ENCODE data around the gene VPS37D.
"Not testable (repeated sequence)": the region's sequence is repeated elsewhere in the genome, so short reads cannot be mapped to it uniquely, and the experiment has no call there.

Gene VPS37D

GRCh38 chr7:73646785-73647724, 20.6 kb upstream of the VPS37D start:
- DNase-seq (ENCODE audit: low read depth) = no peak

DNA sequence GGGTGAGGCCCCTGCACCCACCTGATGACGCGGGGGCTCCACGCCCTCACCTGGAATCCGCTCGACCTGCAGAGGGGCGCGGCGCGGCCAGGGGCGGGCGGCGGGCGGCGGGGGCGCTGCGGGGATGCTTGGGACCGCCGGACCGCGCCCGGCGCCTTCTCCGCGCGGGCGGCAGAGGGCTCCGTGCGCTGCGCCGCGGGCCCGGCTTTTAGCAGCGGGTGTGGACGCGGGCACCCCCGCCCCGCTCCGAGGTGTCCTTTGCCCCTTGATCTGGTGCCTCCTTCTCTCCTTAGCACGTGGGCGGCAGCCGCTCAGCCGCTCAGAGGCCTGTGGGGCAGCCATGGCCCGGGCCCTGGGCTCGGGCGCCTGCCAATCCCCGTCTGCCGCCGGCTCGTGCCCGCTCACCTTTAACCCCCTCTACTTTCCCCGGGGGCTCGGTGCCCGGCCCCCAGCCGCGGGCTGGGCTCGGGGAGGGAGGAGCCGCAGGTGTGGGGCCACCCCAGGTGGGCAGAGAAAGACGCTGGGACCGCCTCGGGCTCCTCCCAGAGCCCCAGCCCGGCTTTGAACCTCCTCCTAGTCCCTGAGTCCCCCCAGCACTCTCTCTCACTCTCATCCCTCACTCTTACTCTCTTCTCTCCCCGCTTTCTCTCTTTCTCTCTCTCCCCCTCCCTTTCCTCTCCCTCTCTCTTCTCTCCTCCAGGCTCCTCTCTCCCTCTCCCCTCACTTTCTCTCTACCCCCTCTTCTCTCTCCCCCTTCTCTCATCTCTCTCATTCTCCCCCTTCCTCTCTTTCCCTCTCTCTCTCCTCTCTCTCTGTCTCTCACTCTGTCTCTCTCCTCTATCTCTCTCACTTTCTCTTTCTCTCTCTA, 19.7 kb upstream of the VPS37D start:
- DNase-seq (ENCODE audit: low read depth) = no peak

GRCh38 chr7:73648593-73649332, 18.9 kb upstream of the VPS37D start:
- no peak for DNase-seq (ENCODE audit: low read depth)

GRCh38 chr7:73649576-73649975, 18.1 kb upstream of the VPS37D start:
- no peak for DNase-seq (ENCODE audit: low read depth)

- no peak for DNase-seq (ENCODE audit: low read depth)
These were observed 17.1 kb upstream of the VPS37D start for GRCh38 chr7:73650524-73650923.

DNA sequence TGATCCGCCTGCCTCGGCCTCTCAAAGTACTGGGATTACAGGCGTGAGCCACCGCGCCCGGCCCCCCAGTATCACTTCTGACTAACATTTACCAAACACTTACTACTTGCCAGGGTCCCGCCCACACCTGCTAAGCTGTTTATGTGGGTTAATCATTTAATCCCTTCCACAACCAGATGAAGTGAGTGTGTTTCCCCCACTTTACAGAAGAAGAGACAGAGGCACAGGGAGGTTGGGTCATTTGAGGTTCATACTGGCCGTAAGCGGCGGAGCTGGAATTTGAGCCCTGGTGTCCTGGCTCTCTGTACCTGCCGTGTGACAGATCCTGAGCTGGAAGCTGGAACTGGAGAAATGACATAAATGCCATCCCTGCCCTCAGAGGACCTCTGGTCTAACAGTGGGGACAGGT, 15.1 kb upstream of the VPS37D start:
- DNase-seq (ENCODE audit: low read depth) = no peak

- not testable (repeated sequence) for DNase-seq (ENCODE audit: low read depth)
These were observed 12.3 kb upstream of the VPS37D start for GRCh38 chr7:73655309-73655708.

DNA sequence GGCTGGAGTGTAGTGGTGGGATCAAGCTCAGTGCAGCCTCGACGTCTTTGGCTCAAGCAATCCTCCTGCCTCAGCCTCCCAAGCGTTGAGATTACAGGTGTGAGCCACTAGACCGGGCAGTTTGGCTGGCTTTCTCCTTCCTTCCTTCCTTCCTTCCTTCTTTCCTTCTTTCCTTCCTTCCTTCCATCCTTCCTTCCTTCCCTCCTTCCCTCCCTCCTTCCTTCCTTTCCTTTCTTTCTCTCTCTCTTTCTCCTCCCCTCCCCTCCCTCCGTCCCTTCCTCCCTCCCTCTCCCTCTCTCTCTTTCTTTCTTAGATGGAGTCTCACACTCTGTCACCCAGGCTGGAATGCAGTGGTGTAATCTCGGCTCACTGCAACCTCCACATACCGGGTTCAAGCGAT, 7.6 kb upstream of the VPS37D start:
- DNase-seq (ENCODE audit: low read depth) = no peak

- DNase-seq (ENCODE audit: low read depth) = not testable (repeated sequence)
These were observed 7.0 kb upstream of the VPS37D start for GRCh38 chr7:73660594-73660993.

DNA sequence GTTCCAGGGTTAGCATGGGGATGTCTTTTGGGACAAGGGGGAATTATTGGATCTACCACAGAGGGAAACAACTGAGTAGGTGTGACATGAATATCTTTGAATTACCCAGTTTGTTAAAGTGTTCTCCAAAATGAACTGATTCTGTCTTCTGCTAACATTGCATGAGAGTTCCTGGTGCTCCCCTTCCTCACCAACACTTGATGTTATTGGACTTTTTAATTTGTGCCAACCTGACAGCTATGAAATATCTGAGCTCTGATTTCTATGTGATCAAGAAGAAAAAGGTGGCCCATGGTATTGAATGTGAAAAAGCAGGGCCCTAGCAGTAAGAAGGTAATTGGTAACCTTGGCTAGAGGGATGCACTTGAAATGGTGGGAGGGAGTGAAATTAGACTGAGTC, 4.6 kb upstream of the VPS37D start:
- no peak for DNase-seq (ENCODE audit: low read depth)

- DNase-seq (ENCODE audit: low read depth) = no peak
These were observed 663 bp downstream of the VPS37D start for GRCh38 chr7:73668103-73668885.

DNA sequence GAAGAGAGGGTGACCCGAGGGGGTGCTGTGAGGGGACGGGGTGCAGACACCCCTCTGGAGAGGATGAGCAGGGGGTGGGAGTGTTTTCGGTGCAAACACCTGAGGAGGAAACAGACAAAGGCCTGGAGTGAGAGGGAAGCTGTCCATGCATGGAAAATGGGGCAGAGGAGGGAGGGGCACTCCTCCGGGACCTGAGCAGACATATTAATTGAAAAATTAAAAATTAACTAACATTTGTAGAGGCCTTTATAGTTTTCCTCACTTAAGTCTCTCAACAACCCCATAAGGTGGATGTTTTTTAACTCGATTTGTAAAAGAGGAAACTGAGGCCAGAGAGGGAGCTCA, 1.2 kb downstream of the VPS37D start:
- no peak for DNase-seq (ENCODE audit: low read depth)

DNA sequence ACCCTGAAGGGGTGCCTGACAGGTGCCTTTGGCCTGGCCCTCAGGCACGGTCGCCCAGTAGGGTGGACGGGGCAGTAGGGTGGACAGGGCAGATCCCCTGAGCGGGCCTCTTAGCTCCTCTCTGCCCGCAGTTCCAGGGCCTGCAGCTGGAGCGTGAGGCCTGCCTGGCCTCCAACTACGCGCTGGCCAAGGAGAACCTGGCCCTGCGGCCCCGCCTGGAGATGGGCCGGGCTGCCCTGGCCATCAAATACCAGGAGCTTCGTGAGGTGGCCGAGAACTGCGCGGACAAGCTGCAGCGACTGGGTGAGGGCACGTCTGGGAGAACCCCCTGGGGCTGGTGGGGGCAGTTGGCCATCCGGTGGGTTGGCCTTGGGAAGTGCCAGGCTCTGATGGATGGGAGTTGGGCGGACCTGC, 1.7 kb downstream of the VPS37D start:
- no peak for DNase-seq (ENCODE audit: low read depth)

GRCh38 chr7:73669858-73670385, 2.3 kb downstream of the VPS37D start:
- DNase-seq (ENCODE audit: low read depth) = no peak

GRCh38 chr7:73671322-73671661, 3.7 kb downstream of the VPS37D start:
- no peak for DNase-seq (ENCODE audit: low read depth)

DNA sequence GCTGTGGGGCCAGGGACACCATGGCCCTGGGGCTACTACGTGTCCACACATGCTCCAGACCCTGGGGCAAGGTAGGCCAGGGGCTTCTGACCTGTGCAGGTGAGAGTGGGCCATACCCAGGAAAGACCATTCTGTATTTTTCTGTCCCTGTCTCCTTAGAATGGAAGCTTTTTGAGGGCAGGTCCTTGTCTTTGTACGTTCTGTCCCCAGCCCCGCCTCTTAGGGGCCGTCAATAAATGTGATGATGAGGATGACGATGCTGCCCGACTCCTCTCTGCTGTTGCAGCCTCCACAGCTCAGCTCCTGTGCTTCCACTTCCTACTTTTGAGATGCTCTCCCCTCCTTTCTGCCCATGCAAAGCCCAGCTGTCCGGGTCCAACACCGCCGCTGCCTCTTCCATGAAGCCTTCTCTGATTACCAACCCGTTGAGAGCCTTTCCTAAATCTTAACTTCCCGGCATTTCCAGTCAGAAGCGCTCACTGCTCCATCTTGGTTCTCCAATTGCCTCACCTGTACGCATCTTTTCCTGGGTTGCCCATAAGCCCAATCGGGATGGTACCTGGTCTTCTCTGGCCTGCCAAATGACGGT, 4.3 kb downstream of the VPS37D start:
- DNase-seq (ENCODE audit: low read depth) = no peak

DNA sequence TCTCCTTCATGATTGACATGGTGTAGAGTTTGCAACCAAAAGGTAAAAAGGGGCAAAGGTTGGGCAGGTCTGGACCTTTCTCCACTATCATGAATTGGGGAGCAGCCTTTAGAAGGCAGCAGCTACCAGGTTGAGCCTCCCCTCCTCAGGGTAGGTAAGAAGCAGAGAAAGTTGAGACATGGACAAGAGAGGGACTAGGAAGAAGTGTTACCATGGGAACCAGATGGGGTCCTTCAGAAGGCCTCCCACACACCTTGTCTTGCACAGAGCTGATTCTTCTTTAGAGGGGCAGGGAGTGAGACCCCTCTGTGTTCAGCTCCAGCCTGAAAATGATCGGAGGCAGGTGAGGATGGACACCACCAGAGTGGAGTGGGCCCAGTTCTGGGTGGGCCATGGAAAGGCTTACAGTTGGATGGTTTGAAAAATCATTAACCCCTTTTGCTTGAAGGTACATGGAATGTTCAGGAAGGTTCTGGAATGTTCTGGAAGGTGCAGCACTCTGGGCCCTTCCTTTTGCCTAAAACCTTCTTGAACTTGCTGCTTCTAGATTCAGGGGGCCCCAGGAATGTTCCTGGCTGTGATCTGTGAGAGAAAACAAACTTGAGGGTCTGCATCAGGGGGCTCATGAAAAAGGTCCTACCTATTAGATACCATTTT, 7.0 kb downstream of the VPS37D start:
- DNase-seq (ENCODE audit: low read depth) = no peak

GRCh38 chr7:73676062-73676461, 8.4 kb downstream of the VPS37D start:
- DNase-seq (ENCODE audit: low read depth) = not testable (repeated sequence)

DNA sequence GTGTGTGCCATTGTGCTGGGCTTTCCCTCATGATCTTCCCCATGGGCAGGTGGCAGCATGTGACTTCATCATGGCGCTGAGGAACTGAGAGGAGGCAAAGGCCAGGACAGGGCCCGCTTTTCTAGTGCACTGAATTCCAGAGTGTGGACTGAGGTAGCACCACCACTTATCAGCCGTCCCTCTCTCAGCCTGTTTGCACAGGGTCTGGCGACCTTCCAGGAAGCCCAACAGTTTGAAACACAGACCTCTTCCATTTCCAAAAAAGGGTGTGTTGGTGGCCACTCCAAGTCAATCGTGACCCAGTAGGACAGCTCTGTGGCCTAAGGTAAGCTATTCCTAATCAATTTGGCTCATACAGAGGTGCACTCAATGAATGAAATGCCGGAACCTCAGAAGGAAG, 11.2 kb downstream of the VPS37D start:
- DNase-seq (ENCODE audit: low read depth) = no peak

DNA sequence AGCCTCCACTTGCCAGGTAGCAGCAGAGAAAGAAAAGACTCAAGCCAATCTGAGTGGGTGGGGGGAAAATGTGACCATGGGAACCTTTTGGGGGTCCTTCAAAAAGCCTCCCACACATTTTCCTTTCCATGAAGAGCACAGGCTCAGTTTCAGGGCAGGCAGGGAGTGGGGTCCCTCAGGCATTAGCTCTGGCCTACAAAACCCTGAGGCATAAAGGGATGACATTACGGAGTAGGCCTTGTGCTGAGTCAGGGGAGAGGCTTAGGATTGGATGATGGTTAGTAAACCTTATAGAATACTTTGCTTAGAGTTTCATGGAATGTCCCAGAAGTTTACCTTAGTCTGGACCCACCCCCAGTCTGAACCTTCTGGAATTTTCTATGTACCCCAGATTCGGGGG, 12.1 kb downstream of the VPS37D start:
- no peak for DNase-seq (ENCODE audit: low read depth)

DNA sequence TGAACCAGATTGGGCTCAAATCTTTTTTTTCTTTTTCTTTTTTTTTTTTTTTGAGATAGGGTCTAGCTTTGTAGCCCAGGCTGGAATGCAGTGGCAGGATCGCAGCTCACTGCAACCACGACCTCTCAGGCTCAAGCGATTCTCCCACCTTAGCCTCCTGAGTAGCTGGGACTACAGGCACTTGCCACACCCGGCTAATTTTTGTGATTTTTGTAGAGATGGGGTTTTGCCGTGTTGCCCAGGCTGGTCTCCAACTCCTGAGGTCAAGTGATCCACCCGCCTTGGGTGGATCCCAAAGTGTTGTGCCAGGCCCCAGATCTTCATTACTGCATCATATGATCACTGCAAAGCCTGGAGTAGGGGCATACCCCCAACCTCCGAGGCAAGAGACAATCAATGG, 12.9 kb downstream of the VPS37D start:
- no peak for DNase-seq (ENCODE audit: low read depth)
